CD4-positive, alpha-beta T cell treated with Interleukin-10 for 1 hour (primary cell): Measurements from ENCODE around the gene HOXB2.

Experiments
- DNase-seq: peaks from one replicate; pipeline ENCODE4 v3.0.0-alpha.2; 2020

The HOXB2 gene

GRCh38 chr17:48578616-48579470 lies 33.9 kb upstream of the HOXB2 start:
- DNase-seq: no peak

GRCh38 chr17:48577946-48578615 lies 33.2 kb upstream of the HOXB2 start, which contains the start of gene HOXB4:
HOXB4 (minus strand) TSS chr17:48578350; CDS start chr17:48578319, 31 bp downstream.
- peak; percentile 77 for DNase-seq

GRCh38 chr17:48577330-48577945 lies 32.5 kb upstream of the HOXB2 start:
- DNase-seq: no peak

GRCh38 chr17:48576479-48577309 lies 31.8 kb upstream of the HOXB2 start:
- DNase-seq: no peak

- DNase-seq: no peak
These were observed 31.0 kb upstream of the HOXB2 start for GRCh38 chr17:48575673-48576478.

GRCh38 chr17:48575066-48575582 lies 30.2 kb upstream of the HOXB2 start:
- DNase-seq: no peak

- no peak for DNase-seq
These were observed 29.7 kb upstream of the HOXB2 start for GRCh38 chr17:48574505-48575065.

- DNase-seq: no peak
These were observed 27.0 kb upstream of the HOXB2 start for GRCh38 chr17:48571826-48572417.

GRCh38 chr17:48571024-48571818 lies 26.3 kb upstream of the HOXB2 start:
- DNase-seq: no peak

GRCh38 chr17:48570325-48571023 lies 25.6 kb upstream of the HOXB2 start:
- DNase-seq: no peak

GRCh38 chr17:48569674-48570324 lies 24.9 kb upstream of the HOXB2 start:
- no peak for DNase-seq

- DNase-seq: no peak
These were observed 24.3 kb upstream of the HOXB2 start for GRCh38 chr17:48569240-48569582.

- no peak for DNase-seq
These were observed 23.8 kb upstream of the HOXB2 start for GRCh38 chr17:48568499-48569239.

- DNase-seq: no peak
These were observed 22.9 kb upstream of the HOXB2 start for GRCh38 chr17:48567646-48568354.

- no peak for DNase-seq
These were observed 22.3 kb upstream of the HOXB2 start for GRCh38 chr17:48567209-48567608.

- no peak for DNase-seq
These were observed 21.8 kb upstream of the HOXB2 start for GRCh38 chr17:48566717-48567116.

GRCh38 chr17:48565925-48566710 lies 21.2 kb upstream of the HOXB2 start:
- no peak for DNase-seq
